NOMO-1 (cell line): Measurements from ENCODE around the gene ZNF684.
A peak's percentile ranks its signal among the peaks of the same experiment; 100 is the strongest.

Experiments
- DNase-seq, 2 experiments: peaks; one replicate each; lab custom pipeline; 2025; ENCODE audit not compliant: unreplicated experiment in 2 of 2; lab: John Stamatoyannopoulos, UW

The ZNF684 gene

DNA sequence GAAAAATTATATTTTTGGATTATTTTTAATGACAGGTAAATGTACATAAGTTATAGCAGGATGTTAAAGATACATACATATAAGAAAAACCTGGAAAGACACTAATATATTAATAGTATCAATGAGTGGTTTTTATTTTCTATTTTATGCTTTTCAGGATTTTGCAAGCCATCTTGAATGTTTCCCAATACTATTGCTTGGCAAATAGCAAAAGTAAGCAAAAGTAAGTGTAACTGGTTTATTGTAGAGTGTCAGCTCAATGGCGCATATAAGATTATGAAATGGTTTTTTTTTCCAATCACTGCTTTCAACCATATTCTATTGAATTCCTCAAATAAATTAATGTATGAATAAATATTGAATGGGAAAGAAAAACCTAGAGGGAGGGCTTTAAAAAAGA is 36.4 kb downstream of the ZNF684 start:
- DNase-seq = no peak

DNA sequence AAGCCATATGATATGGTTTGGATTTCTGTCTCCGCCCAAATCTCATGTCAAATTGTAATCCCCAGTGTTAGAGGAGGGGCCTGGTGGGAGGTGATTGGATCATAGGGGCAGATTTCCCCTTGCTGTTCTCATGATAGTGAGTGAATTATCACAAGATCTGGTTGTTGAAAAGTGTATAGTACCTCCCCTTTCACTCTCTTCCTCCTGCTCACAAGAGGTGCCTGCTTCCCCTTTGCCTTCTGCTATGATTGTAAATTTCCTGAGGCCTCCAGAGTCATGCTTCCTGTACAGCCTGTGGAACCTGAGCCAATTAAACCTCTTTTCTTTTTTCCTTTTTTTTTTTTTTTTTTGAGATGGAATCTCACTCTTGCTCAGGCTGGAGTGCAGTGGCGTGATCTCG is 43.4 kb downstream of the ZNF684 start:
- peak; percentile 30 to 42 for DNase-seq

DNA sequence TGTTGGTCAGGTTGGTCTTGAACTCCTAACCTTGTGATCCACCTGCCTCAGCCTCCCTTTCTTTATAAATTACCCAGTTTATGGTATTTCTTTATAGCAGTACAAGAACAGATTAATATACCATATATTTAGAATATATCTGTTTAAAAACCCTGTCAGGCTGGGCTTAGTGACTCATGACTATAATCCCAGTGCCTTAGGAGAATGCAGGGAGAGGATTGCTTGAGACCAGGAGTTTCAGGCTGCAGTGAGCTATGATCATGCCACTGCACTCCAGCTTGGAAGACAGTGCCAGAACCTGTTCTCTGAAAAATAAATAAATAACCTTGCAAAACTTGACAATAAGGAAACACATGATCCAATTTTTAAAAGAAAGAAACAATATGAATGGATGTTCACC is 43.9 kb downstream of the ZNF684 start:
- DNase-seq = no peak

DNA sequence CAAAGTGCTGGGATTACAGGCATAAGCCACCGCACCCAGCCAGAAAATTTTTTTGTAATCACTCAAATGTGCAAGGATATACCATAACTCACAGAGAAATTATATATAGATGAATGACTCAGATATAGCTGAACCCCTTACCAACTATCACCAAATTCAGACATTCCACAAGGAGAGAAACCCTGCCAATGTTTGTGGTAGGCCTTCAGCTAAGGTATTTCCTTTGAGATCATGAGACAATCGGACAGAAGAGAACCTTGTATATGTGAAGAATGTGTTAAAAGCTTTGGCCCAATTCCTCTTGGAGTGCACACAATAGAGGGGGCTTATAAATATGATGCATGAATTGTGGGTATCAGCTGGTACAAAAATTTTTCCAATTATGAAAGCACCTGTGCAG is 50.7 kb downstream of the ZNF684 start:
- DNase-seq = no peak

DNA sequence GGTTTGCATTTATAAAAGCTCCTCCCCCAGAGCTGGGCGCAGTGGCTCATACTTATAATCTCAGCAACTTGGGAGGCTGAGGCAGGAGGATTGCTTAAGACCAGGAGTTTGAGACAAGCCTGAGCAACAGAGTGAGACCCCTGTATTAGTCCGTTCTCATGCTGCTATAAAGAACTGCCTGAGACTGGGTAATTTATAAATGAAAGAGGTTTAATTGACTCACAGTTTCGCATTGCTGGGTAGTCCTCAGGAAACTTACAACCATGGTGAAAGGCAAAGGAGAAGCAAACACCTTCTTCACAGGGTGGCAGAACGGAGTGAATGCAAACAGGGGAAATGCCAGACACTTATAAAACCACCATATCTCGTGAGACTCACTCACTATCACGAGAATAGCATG is 52.5 kb downstream of the ZNF684 start:
- DNase-seq = no peak

DNA sequence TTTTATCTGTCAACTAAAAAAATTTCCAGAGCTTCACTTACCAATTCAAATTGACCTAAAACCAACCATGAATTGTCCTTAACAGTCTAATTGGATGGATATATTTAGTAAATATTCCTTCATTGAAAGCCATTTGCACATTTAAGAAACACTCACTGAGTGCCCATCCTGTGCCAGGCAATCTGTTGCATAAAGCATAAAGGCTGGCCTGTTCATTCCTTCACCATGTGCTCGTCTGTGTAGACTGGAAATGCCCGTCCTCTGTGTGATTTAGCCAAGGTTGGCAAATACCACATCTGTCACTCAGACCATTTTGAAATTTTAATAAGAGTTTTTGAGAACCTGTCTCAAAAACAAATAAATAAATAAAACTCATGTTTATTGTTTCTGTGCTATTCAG is 57.1 kb downstream of the ZNF684 start:
- no peak for DNase-seq

DNA sequence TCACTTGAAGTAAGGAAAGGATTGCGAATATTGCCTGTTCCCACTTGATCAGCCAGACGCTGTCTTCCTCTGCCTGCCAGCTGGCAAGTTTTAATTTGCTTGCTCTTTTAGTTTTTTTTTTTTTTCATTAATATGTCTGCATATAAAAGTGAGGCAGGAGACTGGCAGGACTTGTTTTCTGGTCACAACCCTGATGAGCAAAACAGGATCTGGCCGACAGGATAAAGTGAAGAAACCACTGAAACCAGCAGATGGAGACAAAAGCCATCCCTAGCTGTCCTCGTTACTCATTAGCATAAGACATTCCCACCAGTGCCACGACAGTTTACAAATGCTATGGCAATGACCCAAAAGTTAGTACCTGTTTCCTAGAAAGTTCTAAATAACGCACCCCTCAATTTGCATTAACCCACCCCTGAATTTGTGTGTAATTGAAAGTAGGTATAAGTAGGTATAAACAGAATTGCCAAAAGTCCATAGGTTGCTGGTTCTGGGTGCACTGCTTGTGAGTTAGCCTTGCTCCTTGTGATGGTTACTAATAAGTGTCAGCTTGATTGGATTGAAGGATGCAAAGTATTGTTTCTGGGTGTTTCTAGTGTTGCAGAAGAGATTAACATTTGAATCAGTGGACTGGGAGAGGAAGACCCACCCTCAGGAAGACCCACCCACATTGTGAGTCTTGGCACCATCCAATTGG is 60.8 kb downstream of the ZNF684 start:
- peak; percentile 12 to 68 for DNase-seq

DNA sequence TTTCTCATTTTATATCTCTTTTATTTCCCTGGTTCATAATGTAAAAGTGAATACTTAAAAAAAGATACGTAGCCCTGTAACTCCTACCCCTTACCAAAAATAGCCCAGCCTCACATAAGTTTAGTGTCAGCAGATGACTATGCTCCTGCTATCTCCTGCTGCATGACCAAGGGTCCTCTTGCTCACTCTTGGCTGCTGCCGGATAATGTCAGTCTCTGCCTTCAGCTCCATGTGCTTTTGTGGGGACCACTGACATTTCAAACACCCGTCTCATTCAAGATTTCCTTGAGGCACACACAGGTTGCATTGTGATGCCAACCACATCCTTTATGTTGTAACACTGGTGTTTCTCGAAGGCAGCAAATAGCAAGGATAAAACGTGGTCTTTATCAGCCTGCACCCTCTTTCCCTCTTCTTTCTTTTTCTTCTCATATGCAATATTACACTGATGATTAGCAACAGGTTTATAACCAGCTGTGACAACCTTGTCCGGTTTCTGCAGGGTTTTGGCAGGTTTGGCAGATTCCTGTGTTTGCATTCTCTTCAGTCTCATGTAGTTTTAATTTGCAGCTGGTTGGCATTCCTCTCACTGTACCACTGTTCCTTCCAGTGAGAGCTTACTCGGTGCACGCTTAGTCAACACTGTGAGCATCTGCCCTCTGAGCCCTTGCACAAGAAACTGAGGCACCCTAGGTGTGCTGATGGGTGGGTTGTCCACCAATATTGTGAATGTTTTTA is 62.2 kb downstream of the ZNF684 start:
- DNase-seq = peak; percentile 22 to 26

DNA sequence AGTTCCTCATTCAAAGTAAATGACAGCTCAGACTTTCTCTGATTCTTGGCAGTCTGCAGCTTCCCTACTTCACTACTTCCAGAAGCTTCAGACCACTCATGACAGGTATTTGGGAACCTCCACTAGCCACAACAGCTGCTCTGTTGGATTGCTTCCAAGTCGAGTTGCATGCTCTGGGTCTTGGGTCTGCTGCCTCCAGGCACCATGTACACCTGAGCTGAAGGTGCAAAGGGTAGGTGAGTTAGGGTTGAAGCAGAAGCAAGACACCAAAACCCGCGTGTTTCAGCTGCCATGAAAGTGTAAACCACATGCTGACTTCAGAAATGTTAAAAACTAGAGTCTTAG is 62.7 kb downstream of the ZNF684 start:
- peak in 1 of 2 experiments; percentile 9 for DNase-seq

DNA sequence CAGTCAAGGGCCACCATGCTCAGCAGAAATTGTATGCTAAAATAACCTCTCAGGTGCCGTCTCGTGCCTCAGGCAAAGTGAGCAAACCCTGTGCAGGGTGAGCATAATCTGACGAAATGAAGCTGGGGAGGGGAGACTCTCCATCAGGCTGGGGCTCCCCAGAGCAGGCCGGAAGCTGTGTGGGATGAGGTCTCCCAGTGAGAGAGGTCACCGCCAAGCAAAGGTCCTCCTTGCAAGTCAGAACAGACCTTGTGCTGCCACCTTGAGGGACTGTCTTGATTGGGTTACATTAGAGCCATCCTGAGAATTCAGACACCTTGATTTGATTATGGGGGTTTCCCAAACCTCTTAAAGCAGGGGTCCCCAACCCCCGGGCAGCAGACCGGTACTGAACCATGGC is 64.2 kb downstream of the ZNF684 start:
- DNase-seq = no peak
